ENCODE measurements around the gene OSCP1. TPM values are rescaled to one million over a fixed set of nuclear protein-coding genes. Genes with fewer than 3 reads are reported as not detected.

OSCP1 gene
- total and polyA plus RNA-seq, 2 experiments from 2014 or later, result 6.9 to 10.2 TPM

DNA sequence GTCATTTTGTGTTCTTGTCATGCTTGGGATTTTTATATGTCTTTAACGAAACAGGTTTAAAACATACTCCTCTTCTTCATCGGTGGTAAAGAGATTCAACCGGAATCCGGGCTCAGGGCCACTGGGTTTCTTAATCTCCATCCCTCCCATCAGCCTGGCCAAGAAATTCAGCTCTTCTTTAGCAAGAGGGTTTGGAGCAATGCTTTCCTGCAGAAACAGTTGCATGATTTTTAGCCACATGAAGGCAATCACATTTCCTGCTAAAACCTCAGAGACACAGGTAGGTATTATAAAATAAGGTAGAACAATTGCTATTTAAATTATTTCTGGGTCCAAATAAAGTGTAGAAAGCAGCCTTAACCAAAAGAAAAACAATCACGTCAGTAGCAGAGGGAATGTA lies 29.8 kb downstream of the OSCP1 start:
- Histone ChIP-seq H3K4me3 (no peak overlapping the region), H3K9me3 (ENCODE audit: low read depth) (no peaks in the 10 kb centered on the region), H3K4me1 (ENCODE audit: insufficient read depth) (peaks cover 7% of the 10 kb centered on the region), H3K9ac (no peak overlapping the region), H3K4me2 (ENCODE audit: unreplicated experiment) (peak overlapping the region; percentile 4), H3K9me2 (ENCODE audit: insufficient read depth) (no peaks in the 10 kb centered on the region), H3K79me2 (ENCODE audit: insufficient read depth) (no peaks in the 10 kb centered on the region), H4K20me1 (ENCODE audit: insufficient read depth) (no peaks in the 10 kb centered on the region), H3F3A (ENCODE audit: insufficient read depth) (no peaks in the 10 kb centered on the region), H3K27me3 (replicated peaks; ENCODE audit: insufficient read depth) (no peaks in the 10 kb centered on the region), H3K27ac (no peak overlapping the region), H3K36me3 (ENCODE audit: low read depth) (0 out of 2 replicates have a peak, but pooled peaks cover 10% of the 10 kb centered on the region), H2AFZ (no peak overlapping the region)
- no peak for TF ChIP-seq EZH2phosphoT487 (IDR thresholded peaks at IDR 0.05; ENCODE audit: insufficient read depth, low read depth)
- no peak for TF ChIP-seq EZH2 (IDR thresholded peaks at IDR 0.05; ENCODE audit: insufficient read depth, poor library complexity, severe bottlenecking)
- in situ Hi-C loops (cut with MboI), result no loop called here
- peak; percentile 58 for DNase-seq
- whole genome bisulfite sequencing, 2 experiments (ENCODE audit: low coverage in 1 of 2, low lambda C conversion rate in 2 of 2, missing lambda C conversion rate in 2 of 2), result 12 to 24% methylated on average over 5 of the region's 5 CpGs

DNA sequence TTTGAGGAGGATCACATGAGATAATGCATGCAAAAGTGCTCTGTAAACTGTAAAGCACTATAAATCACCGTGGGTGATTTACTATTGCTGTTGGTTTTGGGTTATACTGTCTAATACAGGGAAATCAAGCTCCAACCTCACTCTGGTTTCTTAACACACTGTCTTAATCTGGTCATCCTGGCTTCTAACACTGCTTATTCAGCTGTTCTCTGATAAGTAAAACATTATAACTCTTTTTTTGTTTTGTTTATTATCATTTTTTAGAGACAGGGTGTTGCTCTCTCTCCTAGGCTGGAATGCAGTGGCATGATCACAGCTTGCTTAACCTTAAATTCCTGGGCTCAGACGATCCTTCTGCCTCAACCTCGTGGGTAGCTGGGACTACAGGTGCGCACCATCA lies 30.7 kb downstream of the OSCP1 start:
- DNase-seq, result no peak
- 43 to 49% methylated on average over 4 of the region's 4 CpGs for WGBS, 2 experiments (ENCODE audit: low coverage in 1 of 2, low lambda C conversion rate in 2 of 2, missing lambda C conversion rate in 2 of 2)

DNA sequence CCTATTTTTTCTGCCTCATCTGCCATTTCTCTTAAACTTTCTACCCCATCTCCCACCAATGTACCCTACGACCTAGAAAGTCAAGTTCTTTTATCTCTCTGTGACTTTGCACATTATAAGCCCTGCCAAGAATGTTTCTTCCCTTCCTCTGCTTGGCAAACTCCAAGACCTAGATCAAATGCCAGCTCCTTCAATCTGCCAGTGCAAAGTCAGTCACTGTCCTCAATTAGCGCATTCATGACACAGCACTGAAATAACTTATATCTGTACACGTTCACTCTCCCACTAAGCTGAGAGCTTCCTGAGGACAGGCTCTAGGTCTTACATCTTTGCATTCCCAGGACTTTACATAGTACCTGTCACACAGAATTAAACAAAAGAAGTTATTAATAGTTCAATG lies 31.1 kb downstream of the OSCP1 start:
- H3K4me3 ChIP-seq, result no peak overlapping the region
- TF ChIP-seq EZH2 (IDR thresholded peaks at IDR 0.05; ENCODE audit: insufficient read depth, poor library complexity, severe bottlenecking) (no peak), EZH2phosphoT487 (IDR thresholded peaks at IDR 0.05; ENCODE audit: insufficient read depth, low read depth) (no peak)
- DNase-seq, result no peak
- H3K9me2 ChIP-seq (ENCODE audit: insufficient read depth), result no peaks in the 10 kb centered on the region
- H3K27ac ChIP-seq, result no peak overlapping the region
- no peaks in the 10 kb centered on the region for H3F3A ChIP-seq (ENCODE audit: insufficient read depth)
- no peaks in the 10 kb centered on the region for H3K27me3 ChIP-seq (replicated peaks; ENCODE audit: insufficient read depth)
- in situ Hi-C loops (cut with MboI), result no loop called here
- no peak overlapping the region for H2AFZ ChIP-seq
- peaks cover 7% of the 10 kb centered on the region for H3K4me1 ChIP-seq (ENCODE audit: insufficient read depth)
- no peak overlapping the region for H3K9ac ChIP-seq
- 0 out of 2 replicates have a peak, but pooled peaks cover 10% of the 10 kb centered on the region for H3K36me3 ChIP-seq (ENCODE audit: low read depth)
- H3K9me3 ChIP-seq (ENCODE audit: low read depth), result no peaks in the 10 kb centered on the region
- no peaks in the 10 kb centered on the region for H4K20me1 ChIP-seq (ENCODE audit: insufficient read depth)
- 53 to 72% methylated on average over 3 of the region's 3 CpGs for WGBS, 2 experiments (ENCODE audit: low coverage in 1 of 2, low lambda C conversion rate in 2 of 2, missing lambda C conversion rate in 2 of 2)
- H3K79me2 ChIP-seq (ENCODE audit: insufficient read depth), result no peaks in the 10 kb centered on the region
- H3K4me2 ChIP-seq (ENCODE audit: unreplicated experiment), result no peak overlapping the region

More for the DNA sequence above, 30.7 kb downstream of the OSCP1 start:
- Histone ChIP-seq H3K27ac (no peak overlapping the region), H3K4me1 (ENCODE audit: insufficient read depth) (peaks cover 7% of the 10 kb centered on the region), H3K27me3 (replicated peaks; ENCODE audit: insufficient read depth) (no peaks in the 10 kb centered on the region), H4K20me1 (ENCODE audit: insufficient read depth) (no peaks in the 10 kb centered on the region), H3K36me3 (ENCODE audit: low read depth) (0 out of 2 replicates have a peak, but pooled peaks cover 10% of the 10 kb centered on the region), H3K9me3 (ENCODE audit: low read depth) (no peaks in the 10 kb centered on the region), H3K79me2 (ENCODE audit: insufficient read depth) (no peaks in the 10 kb centered on the region), H3F3A (ENCODE audit: insufficient read depth) (no peaks in the 10 kb centered on the region), H3K4me2 (ENCODE audit: unreplicated experiment) (no peak overlapping the region), H3K9me2 (ENCODE audit: insufficient read depth) (no peaks in the 10 kb centered on the region), H2AFZ (no peak overlapping the region), H3K4me3 (no peak overlapping the region), H3K9ac (no peak overlapping the region)
- TF ChIP-seq EZH2phosphoT487 (IDR thresholded peaks at IDR 0.05; ENCODE audit: insufficient read depth, low read depth), result no peak
- no peak for TF ChIP-seq EZH2 (IDR thresholded peaks at IDR 0.05; ENCODE audit: insufficient read depth, poor library complexity, severe bottlenecking)
- in situ Hi-C loops (cut with MboI), result no loop called here

DNA sequence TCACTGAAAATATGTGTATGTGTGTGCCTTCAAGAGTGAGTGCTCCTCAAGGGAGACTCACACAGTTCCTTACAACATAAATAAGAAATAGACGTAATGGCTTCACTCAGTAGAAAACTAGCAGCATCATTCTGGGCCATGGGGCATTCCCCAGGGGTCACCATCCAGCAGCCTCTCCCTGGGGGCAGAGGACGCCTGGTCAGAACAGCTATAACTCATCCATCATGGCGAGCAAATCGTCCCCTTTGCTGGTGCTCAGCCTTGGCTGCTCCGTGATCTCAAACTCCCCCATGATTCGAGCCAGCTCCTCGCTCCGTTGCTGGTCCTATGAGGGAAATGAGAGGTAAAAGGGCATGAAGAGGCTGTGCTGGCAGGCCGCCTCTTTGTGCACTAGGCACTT lies 32.3 kb downstream of the OSCP1 start:
- in situ Hi-C loops (cut with MboI), result no loop called here
- no peaks in the 10 kb centered on the region for H3K9me3 ChIP-seq (ENCODE audit: low read depth)
- 89% methylated on average over 9 of the region's 9 CpGs for WGBS, 2 experiments (ENCODE audit: low coverage in 1 of 2, low lambda C conversion rate in 2 of 2, missing lambda C conversion rate in 2 of 2)
- H3K79me2 ChIP-seq (ENCODE audit: insufficient read depth), result no peaks in the 10 kb centered on the region
- DNase-seq, result no peak
- H4K20me1 ChIP-seq (ENCODE audit: insufficient read depth), result no peaks in the 10 kb centered on the region
- H3K36me3 ChIP-seq (ENCODE audit: low read depth), result 0 out of 2 replicates have a peak, but pooled peaks cover 10% of the 10 kb centered on the region
- no peaks in the 10 kb centered on the region for H3K9me2 ChIP-seq (ENCODE audit: insufficient read depth)
- no peaks in the 10 kb centered on the region for H3F3A ChIP-seq (ENCODE audit: insufficient read depth)
- H3K4me3 ChIP-seq, result no peak overlapping the region
- H3K27ac ChIP-seq, result no peak overlapping the region
- TF ChIP-seq EZH2 (IDR thresholded peaks at IDR 0.05; ENCODE audit: insufficient read depth, poor library complexity, severe bottlenecking) (no peak), EZH2phosphoT487 (IDR thresholded peaks at IDR 0.05; ENCODE audit: insufficient read depth, low read depth) (no peak)
- H3K27me3 ChIP-seq (replicated peaks; ENCODE audit: insufficient read depth), result no peaks in the 10 kb centered on the region
- peaks cover 7% of the 10 kb centered on the region for H3K4me1 ChIP-seq (ENCODE audit: insufficient read depth)
- no peak overlapping the region for H2AFZ ChIP-seq
- no peak overlapping the region for H3K9ac ChIP-seq
- no peak overlapping the region for H3K4me2 ChIP-seq (ENCODE audit: unreplicated experiment)
